Activated CD4-positive, alpha-beta T cell treated with anti-CD3 and anti-CD28 coated beads, Interleukin-2, amount 50 U/mL, for 1 hour (primary cell): ENCODE data around the gene SLC9A8.

Source experiments
- DNase-seq: peaks from one replicate; pipeline ENCODE4 v3.0.0-alpha.2; 2020

Gene SLC9A8

GRCh38 chr20:49896204-49896603 lies 83.6 kb downstream of the SLC9A8 start:
- DNase-seq = no peak

GRCh38 chr20:49899541-49900383 lies 87.1 kb downstream of the SLC9A8 start:
- DNase-seq = no peak

- no peak for DNase-seq
These were observed 89.0 kb downstream of the SLC9A8 start for GRCh38 chr20:49901588-49901987.

- no peak for DNase-seq
These were observed 92.0 kb downstream of the SLC9A8 start for GRCh38 chr20:49904440-49905214.

- no peak for DNase-seq
These were observed 92.9 kb downstream of the SLC9A8 start for GRCh38 chr20:49905415-49906091.

GRCh38 chr20:49906101-49906604 lies 93.5 kb downstream of the SLC9A8 start:
- no peak for DNase-seq

- no peak for DNase-seq
These were observed 94.1 kb downstream of the SLC9A8 start for GRCh38 chr20:49906615-49907154.

DNA sequence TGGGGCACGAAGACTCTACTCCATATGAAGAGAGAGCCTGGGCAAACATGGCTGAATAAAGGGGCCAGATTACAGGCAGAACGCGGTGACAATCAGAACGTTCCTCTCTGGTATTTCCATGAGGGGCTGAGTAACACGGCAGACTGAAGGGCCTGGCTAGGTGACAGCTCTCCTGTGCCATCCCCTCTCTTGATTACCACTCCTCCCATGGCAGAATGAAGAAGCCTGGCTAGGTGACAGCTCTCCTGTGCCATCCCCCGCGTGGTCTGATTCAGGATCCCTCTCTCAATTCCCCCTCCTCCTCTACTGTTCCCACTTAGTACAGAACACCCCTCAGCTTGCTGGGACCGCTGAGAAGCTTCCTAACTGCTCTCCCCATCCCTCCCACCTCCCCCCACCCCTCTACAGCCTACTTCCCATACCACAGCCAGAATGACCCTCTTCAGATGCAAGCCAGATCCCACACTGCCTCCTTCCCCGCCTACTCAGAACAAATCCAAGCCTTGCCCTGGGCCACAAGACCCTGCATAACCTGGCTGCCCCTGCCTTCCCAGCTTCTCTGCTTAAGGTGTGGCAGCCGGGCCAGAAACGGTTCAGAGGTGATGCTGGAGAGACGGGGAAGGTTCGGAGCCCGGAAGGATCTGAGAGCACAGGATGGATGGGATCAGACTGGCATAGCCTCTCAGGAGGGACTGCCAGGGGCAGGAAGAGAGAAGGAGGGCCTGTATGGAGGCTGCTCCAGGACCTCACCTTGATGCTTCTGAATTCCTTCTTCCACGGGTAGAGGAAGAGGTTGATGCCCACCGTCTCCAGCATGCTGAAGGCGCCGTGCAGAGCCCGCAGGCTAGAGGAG lies 95.0 kb downstream of the SLC9A8 start:
- no peak for DNase-seq

- DNase-seq = no peak
These were observed 95.6 kb downstream of the SLC9A8 start for GRCh38 chr20:49908258-49908565.

- no peak for DNase-seq
These were observed 97.1 kb downstream of the SLC9A8 start for GRCh38 chr20:49909499-49910339.

DNA sequence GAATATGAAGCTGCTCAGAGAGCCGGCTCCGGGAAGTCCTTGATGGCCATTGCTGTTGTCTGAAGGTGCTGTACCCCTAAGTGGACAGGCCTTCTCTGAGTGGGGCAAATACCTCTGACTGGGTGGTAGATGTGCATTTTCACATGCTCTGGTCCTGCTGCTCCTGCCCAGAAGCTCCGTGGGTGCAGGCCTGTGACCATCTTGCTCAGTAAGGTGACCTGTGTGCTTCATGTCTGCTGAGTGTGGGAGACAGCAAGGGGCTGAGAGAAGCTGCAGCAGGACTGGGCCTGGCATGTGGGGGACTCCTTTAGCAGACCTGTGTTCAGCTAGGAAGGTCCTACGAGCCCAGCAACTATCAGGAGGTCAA lies 97.7 kb downstream of the SLC9A8 start:
- no peak for DNase-seq

DNA sequence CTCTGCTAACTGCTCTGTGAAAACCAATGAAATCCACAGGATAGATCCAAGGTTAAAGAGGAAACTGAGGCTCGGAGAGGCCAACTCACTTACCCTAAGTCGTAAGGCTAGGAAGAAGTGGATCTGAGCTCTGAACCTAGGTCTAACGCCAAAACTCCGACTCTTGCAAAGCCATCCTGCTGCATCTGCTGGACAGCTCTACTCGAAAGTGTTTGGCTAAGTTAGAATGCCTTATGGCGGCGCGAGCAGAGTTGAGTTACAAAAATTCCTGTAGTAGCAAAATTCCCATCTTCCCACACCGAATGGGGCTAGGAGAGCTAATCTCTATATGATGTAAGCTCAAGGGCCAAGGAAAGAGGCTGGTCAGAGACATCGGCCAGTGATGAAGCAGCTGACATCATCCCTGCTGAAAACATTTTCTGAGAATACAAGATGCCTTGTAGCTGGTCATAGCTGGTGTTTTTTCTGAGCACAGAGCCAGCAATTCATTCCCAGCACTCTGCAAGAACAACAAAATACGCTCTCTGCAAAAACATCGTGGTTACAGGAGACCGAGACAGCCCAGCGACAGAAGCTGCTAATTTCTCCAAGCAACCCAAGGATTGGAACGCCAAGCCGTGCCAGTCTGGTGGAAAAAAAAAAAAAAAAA lies 100.9 kb downstream of the SLC9A8 start:
- no peak for DNase-seq

DNA sequence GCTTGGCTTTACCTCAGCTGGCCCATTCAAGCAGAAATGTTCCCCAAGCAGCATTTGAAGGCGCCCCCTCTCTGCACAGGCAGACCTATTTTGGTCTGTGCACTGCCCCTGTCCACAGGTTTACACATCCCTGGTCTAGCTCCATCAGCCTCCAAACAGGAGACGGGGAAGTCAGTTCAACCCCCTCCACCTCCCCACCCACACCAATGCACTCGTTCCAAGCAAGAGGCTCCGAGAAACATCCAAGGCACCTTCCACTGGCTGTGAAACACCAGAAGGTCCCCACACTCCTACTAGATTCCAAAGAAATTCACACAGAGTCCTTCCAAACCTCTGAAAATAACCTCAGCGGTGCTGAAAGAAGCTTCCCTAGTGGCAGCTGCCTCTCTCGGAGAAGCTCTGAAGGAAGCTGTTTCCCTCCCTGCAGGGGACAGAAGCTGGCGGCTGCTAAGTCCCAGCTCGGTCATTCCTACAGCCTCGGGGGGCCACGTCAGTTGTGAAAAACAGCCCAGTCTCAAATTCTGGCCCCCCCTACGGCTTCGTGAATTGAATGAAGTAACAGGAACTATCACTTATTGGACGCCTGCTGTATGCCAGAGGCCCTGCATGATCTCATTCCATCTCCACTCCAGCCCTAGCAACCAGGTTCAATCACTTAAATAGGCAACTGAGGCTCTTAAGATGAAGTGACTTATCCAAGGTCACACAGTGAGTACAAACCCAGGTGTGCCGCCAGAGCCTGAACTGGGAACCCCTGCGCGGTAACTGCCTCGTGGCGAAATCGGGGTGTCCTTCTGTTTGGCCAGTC lies 101.9 kb downstream of the SLC9A8 start:
- no peak for DNase-seq

GRCh38 chr20:49915118-49915379 lies 102.4 kb downstream of the SLC9A8 start:
- DNase-seq = no peak

GRCh38 chr20:49915380-49916145 lies 102.9 kb downstream of the SLC9A8 start, which contains the start of gene SPATA2:
Gene SPATA2 (minus strand): TSS chr20:49915529. CDS start chr20:49908490, 7,039 bp downstream.
- peak; percentile 91 for DNase-seq

DNA sequence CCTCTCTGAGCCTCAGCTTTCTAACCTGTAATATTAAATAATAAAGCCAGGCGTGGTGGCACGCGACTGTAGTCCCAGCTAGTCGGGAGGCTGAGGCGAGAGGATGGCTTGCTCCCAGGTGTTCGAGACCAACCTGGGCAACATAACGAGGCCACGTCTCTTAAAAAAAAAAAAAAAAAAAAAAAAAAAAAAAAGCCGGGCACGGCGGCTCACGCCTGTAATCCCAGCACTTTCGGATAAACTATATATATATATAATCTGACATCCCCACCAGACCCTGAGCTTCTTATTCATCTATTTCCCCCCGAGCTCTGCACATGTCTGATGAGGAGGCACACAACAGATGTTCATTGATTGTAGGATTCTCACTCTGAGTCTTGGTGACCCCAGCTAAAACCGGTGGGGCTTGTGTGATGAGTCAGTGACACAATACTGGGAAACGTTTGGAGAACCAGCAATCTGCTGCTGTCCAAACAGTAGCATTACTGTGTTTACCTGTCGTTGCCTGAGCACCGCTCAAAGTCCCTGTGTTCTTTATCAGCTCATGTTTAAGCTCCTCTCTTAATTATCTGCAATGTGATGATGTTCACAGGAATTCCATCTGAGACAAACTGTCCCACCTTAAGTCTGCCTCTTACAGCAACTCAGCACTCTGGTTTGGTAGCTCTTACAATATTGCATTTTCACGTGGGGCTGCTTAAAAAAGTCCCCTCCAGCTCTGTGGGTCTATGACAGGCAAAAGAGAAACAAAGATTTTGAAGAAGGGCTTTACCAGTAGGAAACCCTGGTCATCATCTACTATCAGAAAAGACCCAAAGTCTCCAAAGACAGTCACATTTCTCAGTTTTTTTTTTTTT lies 103.7 kb downstream of the SLC9A8 start:
- DNase-seq = no peak

DNA sequence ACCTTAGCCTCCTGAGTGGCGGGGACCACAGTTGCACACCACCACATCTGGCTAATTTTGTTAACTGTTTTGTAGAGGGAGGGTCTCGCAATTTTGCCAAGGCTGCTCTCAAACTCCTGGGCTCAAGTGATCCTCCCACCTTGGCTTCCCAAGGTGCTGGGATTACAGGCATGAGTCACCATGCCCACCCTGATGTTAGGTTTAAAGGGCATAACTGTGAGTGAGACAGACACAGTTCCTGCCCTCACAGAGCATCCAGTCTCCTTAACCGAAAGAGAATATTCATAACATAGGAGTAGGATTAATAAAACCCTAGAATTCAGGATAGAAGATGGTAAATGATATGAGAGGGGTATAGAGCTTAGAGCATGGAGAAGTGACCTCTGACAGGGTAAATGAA lies 105.8 kb downstream of the SLC9A8 start:
- no peak for DNase-seq

- DNase-seq = no peak
These were observed 106.4 kb downstream of the SLC9A8 start for GRCh38 chr20:49919009-49919408.
